HepG2 (cell line): ENCODE measurements around the gene SLC38A3. TPM values are rescaled to one million over a fixed set of nuclear protein-coding genes. Genes with fewer than 3 reads are reported as not detected.
A peak's percentile ranks its signal among the peaks of the same experiment; 100 is the strongest.

ENCODE experiments used
- DNMT1 ChIP-seq: sonication (generic); formaldehyde crosslinking; IDR thresholded peaks from 2 replicates; pipeline ENCODE4 v1.5.1; 2020; ENCODE audit warnings: mild to moderate bottlenecking, missing genetic modification reagents
- NR1H2 ChIP-seq: sonication (generic); formaldehyde crosslinking; IDR thresholded peaks from 2 replicates; pipeline ENCODE4 v1.8.1; 2022; ENCODE audit warnings: low read depth, missing genetic modification reagents, borderline replicate concordance
- PAF1 ChIP-seq: IDR thresholded peaks from 2 replicates; pipeline ENCODE4 v1.6.1; 2016; ENCODE audit warnings: missing genetic modification reagents, missing compliant biosample characterization
- RNF2 ChIP-seq: fragments of 450-650 bp; conservative IDR thresholded peaks from 2 replicates; pipeline ENCODE4 v1.6.1; 2016; ENCODE audit warnings: low read depth
- SATB2 ChIP-seq: sonication (generic); formaldehyde crosslinking; IDR thresholded peaks from 2 replicates; pipeline ENCODE4 v1.5.0; 2020; ENCODE audit warnings: missing genetic modification reagents
- SCMH1 ChIP-seq: sonication (generic); formaldehyde crosslinking; IDR thresholded peaks from 2 replicates; pipeline ENCODE4 v1.9.0; 2021; ENCODE audit warnings: missing genetic modification reagents, mild to moderate bottlenecking, borderline replicate concordance
- SMAD3 ChIP-seq: sonication (generic); formaldehyde crosslinking; IDR thresholded peaks from 2 replicates; pipeline ENCODE4 v1.4.0; 2020; ENCODE audit warnings: missing genetic modification reagents
- SNAPC2 ChIP-seq: sonication (generic); formaldehyde crosslinking; IDR thresholded peaks from 2 replicates; pipeline ENCODE4 v1.8.1; 2022; ENCODE audit warnings: mild to moderate bottlenecking, missing genetic modification reagents
- XBP1 ChIP-seq: sonication (generic); formaldehyde crosslinking; IDR thresholded peaks from 2 replicates; pipeline ENCODE4 v1.5.0; 2020; ENCODE audit warnings: missing genetic modification reagents
- ZFP41 ChIP-seq: sonication (generic); formaldehyde crosslinking; IDR thresholded peaks from 2 replicates; pipeline ENCODE4 v1.4.0; 2020; ENCODE audit warnings: mild to moderate bottlenecking, missing genetic modification reagents, borderline replicate concordance
- ZMYM4 ChIP-seq: sonication (generic); formaldehyde crosslinking; IDR thresholded peaks from 2 replicates; pipeline ENCODE4 v1.8.1; 2023; ENCODE audit warnings: mild to moderate bottlenecking, missing genetic modification reagents
- ZNF10 ChIP-seq: sonication (generic); formaldehyde crosslinking; IDR thresholded peaks from 2 replicates; pipeline ENCODE4 v1.4.0; 2020; ENCODE audit warnings: mild to moderate bottlenecking, low read depth, missing genetic modification reagents, borderline replicate concordance
- ZNF235 ChIP-seq: sonication (generic); formaldehyde crosslinking; IDR thresholded peaks from 2 replicates; pipeline ENCODE4 v1.8.1; 2023; ENCODE audit warnings: mild to moderate bottlenecking, missing genetic modification reagents, borderline replicate concordance
- ZNF326 ChIP-seq: sonication (generic); formaldehyde crosslinking; IDR thresholded peaks from 2 replicates; pipeline ENCODE4 v1.4.0; 2020; ENCODE audit warnings: missing genetic modification reagents, borderline replicate concordance
- ZNF441 ChIP-seq: sonication (generic); formaldehyde crosslinking; IDR thresholded peaks from 2 replicates; pipeline ENCODE4 v1.7.0; 2021; ENCODE audit warnings: missing genetic modification reagents, borderline replicate concordance
- ZNF460 ChIP-seq: sonication (generic); formaldehyde crosslinking; IDR thresholded peaks from 2 replicates; pipeline ENCODE4 v1.5.1; 2020; ENCODE audit warnings: missing genetic modification reagents, mild to moderate bottlenecking, borderline replicate concordance
- ZNF512 ChIP-seq: sonication (generic); formaldehyde crosslinking; IDR thresholded peaks from 2 replicates; pipeline ENCODE4 v1.4.0; 2020; ENCODE audit warnings: mild to moderate bottlenecking, missing genetic modification reagents
- ZNF546 ChIP-seq: sonication (generic); formaldehyde crosslinking; conservative IDR thresholded peaks from 2 replicates; pipeline ENCODE4 v1.8.1; 2023; ENCODE audit warnings: mild to moderate bottlenecking, missing genetic modification reagents
- ZNF878 ChIP-seq: sonication (generic); formaldehyde crosslinking; IDR thresholded peaks from 2 replicates; pipeline ENCODE4 v1.8.1; 2023; ENCODE audit warnings: mild to moderate bottlenecking, missing genetic modification reagents, moderate library complexity
- ZSCAN22 ChIP-seq: sonication (generic); formaldehyde crosslinking; IDR thresholded peaks from 2 replicates; pipeline ENCODE4 v1.4.0; 2020; ENCODE audit warnings: mild to moderate bottlenecking, missing genetic modification reagents
- polyA plus RNA-seq, 8 experiments: library from polyadenylated mRNA; depleted of rRNA in 3 of 8; stranded (reverse) in 7 of 8; unstranded in 1 of 8; fragments of >200 nt; fragmentation: Illumina TruSeq in 4 of 8; extraction: Trizol in 4 of 8; gene quantifications; 2 replicates each; pipeline versions ENCODE4 v1.2.1 to v1.2.3, GENCODE V29; 2011 to 2016; ENCODE audit warnings: low read depth in 4 of 8, missing spikeins in 1 of 8, mixed read lengths in 1 of 8; ENCODE audit not compliant: insufficient read depth in 1 of 8
- total RNA-seq, 5 experiments: library from RNA; depleted of rRNA; stranded (reverse); fragments of >200 nt; fragmentation: Illumina TruSeq; extraction: Trizol; gene quantifications; 2 replicates each; pipeline ENCODE4 v1.2.3, GENCODE V29; 2016; ENCODE audit warnings: low read depth in 1 of 5
- TF ChIP-seq, protein P1 (sequence below): sonication (generic); formaldehyde crosslinking; IDR thresholded peaks from 2 replicates; pipeline ENCODE4 v1.5.0; 2020; ENCODE audit warnings: mild to moderate bottlenecking, missing genetic modification reagents, moderate library complexity
- TF ChIP-seq, protein P2 (sequence below): sonication (generic); formaldehyde crosslinking; IDR thresholded peaks from 2 replicates; pipeline ENCODE4 v1.4.0; 2020; ENCODE audit warnings: missing genetic modification reagents, low read depth, mild to moderate bottlenecking, borderline replicate concordance
- TF ChIP-seq, protein P3 (sequence below), 2 experiments: IDR thresholded peaks; 2 replicates each; pipeline ENCODE4 v1.6.1; 2011 to 2012; ENCODE audit warnings: low read length in 2 of 2, borderline replicate concordance in 1 of 2, low read depth in 1 of 2, mild to moderate bottlenecking in 1 of 2, moderate library complexity in 1 of 2

Gene SLC38A3
- total and polyA plus RNA-seq, 2 of the 13 experiments (the other 11 are each of a cell fraction or from before 2014, with no cell fraction given): 29.8 to 164 TPM

GRCh38 chr3:50201573-50202315 lies 3.3 kb upstream of the SLC38A3 start (continued):
- TF ChIP-seq ZNF10 (no peak), ZNF326 (CRISPR knock-in tag) (no peak), DNMT1 (no peak), NR1H2 (CRISPR knock-in tag) (no peak), ZMYM4 (CRISPR knock-in tag) (no peak), XBP1 (CRISPR knock-in tag) (0 out of 2 replicates have a peak, but pooled peaks have one; percentile 44), ZNF235 (CRISPR knock-in tag) (no peak), PAF1 (CRISPR knock-in tag) (no peak), ZNF878 (CRISPR knock-in tag) (peak; percentile 23), ZSCAN22 (CRISPR knock-in tag) (no peak), ZFP41 (CRISPR knock-in tag) (no peak), SNAPC2 (CRISPR knock-in tag) (no peak), ZNF512 (CRISPR knock-in tag) (no peak), SATB2 (CRISPR knock-in tag) (no peak), SMAD3 (CRISPR knock-in tag) (no peak), ZNF460 (no peak), SCMH1 (CRISPR knock-in tag) (no peak), ZNF546 (CRISPR knock-in tag) (no peak), ZNF441 (no peak), RNF2 (no peak)
- TF ChIP-seq, protein P1, sequence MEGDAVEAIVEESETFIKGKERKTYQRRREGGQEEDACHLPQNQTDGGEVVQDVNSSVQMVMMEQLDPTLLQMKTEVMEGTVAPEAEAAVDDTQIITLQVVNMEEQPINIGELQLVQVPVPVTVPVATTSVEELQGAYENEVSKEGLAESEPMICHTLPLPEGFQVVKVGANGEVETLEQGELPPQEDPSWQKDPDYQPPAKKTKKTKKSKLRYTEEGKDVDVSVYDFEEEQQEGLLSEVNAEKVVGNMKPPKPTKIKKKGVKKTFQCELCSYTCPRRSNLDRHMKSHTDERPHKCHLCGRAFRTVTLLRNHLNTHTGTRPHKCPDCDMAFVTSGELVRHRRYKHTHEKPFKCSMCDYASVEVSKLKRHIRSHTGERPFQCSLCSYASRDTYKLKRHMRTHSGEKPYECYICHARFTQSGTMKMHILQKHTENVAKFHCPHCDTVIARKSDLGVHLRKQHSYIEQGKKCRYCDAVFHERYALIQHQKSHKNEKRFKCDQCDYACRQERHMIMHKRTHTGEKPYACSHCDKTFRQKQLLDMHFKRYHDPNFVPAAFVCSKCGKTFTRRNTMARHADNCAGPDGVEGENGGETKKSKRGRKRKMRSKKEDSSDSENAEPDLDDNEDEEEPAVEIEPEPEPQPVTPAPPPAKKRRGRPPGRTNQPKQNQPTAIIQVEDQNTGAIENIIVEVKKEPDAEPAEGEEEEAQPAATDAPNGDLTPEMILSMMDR (CRISPR knock-in tag): peak; percentile 52
- TF ChIP-seq, protein P2, sequence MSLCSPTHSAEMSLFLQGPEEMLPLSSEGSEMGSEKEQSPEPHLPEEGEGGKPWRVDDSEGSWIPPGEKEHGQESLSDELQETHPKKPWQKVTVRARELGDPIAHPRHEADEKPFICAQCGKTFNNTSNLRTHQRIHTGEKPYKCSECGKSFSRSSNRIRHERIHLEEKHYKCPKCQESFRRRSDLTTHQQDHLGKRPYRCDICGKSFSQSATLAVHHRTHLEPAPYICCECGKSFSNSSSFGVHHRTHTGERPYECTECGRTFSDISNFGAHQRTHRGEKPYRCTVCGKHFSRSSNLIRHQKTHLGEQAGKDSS (CRISPR knock-in tag): peak; percentile 70; the same call in 1 of the 2 replicates
- TF ChIP-seq, protein P3, sequence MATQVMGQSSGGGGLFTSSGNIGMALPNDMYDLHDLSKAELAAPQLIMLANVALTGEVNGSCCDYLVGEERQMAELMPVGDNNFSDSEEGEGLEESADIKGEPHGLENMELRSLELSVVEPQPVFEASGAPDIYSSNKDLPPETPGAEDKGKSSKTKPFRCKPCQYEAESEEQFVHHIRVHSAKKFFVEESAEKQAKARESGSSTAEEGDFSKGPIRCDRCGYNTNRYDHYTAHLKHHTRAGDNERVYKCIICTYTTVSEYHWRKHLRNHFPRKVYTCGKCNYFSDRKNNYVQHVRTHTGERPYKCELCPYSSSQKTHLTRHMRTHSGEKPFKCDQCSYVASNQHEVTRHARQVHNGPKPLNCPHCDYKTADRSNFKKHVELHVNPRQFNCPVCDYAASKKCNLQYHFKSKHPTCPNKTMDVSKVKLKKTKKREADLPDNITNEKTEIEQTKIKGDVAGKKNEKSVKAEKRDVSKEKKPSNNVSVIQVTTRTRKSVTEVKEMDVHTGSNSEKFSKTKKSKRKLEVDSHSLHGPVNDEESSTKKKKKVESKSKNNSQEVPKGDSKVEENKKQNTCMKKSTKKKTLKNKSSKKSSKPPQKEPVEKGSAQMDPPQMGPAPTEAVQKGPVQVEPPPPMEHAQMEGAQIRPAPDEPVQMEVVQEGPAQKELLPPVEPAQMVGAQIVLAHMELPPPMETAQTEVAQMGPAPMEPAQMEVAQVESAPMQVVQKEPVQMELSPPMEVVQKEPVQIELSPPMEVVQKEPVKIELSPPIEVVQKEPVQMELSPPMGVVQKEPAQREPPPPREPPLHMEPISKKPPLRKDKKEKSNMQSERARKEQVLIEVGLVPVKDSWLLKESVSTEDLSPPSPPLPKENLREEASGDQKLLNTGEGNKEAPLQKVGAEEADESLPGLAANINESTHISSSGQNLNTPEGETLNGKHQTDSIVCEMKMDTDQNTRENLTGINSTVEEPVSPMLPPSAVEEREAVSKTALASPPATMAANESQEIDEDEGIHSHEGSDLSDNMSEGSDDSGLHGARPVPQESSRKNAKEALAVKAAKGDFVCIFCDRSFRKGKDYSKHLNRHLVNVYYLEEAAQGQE (IDR thresholded peaks at IDR 0.05; ENCODE audit: borderline replicate concordance in 1 of 2, low read depth in 1 of 2, low read length in 2 of 2): no peak
